Astrocyte (in vitro differentiated cells and primary cell): ENCODE data around the gene SSBP3.

Experiments used
- CTCF ChIP-seq: IDR thresholded peaks from 2 replicates; pipeline ENCODE4 v1.5.1; 2011; ENCODE audit warnings: low read depth, mild to moderate bottlenecking, inconsistent platforms, low read length, moderate library complexity; ENCODE audit not compliant: insufficient read depth
- EZH2 ChIP-seq: IDR thresholded peaks from 2 replicates; pipeline ENCODE4 v1.6.1; 2012; ENCODE audit warnings: mild to moderate bottlenecking, low read length, inconsistent platforms; ENCODE audit not compliant: insufficient read depth

DNA sequence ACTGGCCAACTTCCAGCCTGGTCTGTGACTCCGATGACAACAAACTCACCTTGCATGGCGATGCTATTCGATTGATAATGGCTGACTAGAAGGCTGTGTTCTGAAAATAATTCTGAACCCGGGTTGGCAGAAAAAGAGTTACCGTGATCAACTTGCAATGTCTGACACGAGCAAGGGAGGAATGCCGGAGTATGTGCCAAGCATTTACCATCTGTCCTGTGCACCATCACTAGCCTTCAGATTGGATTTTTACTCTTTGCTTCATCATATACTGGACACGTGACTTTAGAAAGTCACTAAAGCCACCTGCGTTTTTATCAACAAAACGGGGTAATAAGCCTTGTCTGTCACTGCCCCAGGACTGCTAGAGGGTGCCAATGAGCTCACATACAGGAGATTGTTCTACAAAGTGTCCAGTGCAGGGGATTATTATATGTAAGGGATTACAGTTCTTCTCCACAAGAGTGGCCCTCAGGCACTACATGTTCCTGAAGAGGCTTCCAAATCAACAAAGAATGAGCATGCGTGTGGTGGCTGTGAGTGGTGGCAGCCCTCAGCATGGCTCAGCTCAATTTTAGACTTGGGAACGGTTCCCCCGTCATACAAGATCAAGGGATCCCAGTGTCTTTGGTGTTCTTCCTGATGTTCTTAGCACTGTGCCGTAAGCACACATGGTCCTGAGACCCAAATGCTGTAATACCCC is 35.8 kb downstream of the SSBP3 start:
- TF ChIP-seq CTCF (no peak), EZH2 (no peak)
